Uterus (tissue), 2 donors: ENCODE data around the gene STAT1.

ENCODE experiments used
- POLR2A ChIP-seq, 2 donors: fragments of 450-650 bp; IDR thresholded peaks; one replicate each; pipeline ENCODE4 v1.6.1; 2016; ENCODE audit warnings: antibody characterized with exemption in 2 of 2, mild to moderate bottlenecking in 1 of 2, moderate library complexity in 1 of 2
- TF ChIP-seq, protein P1 (sequence below), 4 experiments: fragments of 200-600 bp in 2 of 4; fragments of 450-650 bp in 2 of 4; sonication (generic) in 2 of 4; IDR thresholded peaks; one replicate each; pipeline ENCODE4 v1.5.1; 2016 to 2019; ENCODE audit warnings: antibody characterized with exemption in 4 of 4, mild to moderate bottlenecking in 2 of 4, moderate library complexity in 1 of 4

DNA sequence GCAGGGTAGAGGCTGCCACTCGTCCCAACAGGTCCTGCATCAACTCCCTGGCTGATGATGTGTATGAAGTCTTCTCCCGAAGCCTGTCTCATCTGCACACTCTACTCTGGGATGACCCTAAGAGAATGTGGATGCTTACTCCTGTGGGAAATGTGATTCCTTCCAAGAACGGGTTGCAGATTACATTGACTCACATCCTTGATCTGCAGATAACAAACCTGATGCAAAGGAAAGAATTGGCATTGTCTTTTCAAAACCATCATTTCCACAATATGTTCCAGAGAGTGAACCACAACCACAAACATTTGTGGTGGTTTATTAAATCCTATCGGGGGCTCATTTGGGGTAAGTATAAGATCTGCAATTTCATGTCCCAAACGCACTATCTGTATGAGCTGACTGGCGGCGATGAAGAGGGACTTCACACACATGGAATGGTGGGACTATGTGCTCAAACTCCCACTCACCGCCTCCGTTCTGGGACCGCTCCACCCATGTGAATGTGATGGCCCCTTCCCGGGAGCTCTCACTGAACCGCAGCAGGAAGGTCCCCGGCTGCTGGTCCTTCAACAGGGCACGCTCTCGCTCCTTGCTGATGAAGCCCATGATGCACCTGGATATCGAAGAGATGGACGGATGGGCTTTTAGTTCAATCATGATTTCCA is 35.5 kb downstream of the STAT1 start:
- no peak for TF ChIP-seq POLR2A (IDR thresholded peaks at IDR 0.05)
- TF ChIP-seq, protein P1, sequence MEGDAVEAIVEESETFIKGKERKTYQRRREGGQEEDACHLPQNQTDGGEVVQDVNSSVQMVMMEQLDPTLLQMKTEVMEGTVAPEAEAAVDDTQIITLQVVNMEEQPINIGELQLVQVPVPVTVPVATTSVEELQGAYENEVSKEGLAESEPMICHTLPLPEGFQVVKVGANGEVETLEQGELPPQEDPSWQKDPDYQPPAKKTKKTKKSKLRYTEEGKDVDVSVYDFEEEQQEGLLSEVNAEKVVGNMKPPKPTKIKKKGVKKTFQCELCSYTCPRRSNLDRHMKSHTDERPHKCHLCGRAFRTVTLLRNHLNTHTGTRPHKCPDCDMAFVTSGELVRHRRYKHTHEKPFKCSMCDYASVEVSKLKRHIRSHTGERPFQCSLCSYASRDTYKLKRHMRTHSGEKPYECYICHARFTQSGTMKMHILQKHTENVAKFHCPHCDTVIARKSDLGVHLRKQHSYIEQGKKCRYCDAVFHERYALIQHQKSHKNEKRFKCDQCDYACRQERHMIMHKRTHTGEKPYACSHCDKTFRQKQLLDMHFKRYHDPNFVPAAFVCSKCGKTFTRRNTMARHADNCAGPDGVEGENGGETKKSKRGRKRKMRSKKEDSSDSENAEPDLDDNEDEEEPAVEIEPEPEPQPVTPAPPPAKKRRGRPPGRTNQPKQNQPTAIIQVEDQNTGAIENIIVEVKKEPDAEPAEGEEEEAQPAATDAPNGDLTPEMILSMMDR (IDR thresholded peaks at IDR 0.05) = no peak
